Mesenchymal stem cell (in vitro differentiated cells and primary cell): ENCODE results near the gene ALKBH4.
"Not testable (repeated sequence)": the region's sequence is repeated elsewhere in the genome, so short reads cannot be mapped to it uniquely, and the experiment has no call there.

Experiments used
- DNase-seq: peaks from one replicate; pipeline ENCODE4 v3.0.0-alpha.2; 2013
- H2AFZ ChIP-seq: one replicate; pipeline ENCODE4 v1.6.1; 2013; ENCODE audit warnings: low read depth, mild to moderate bottlenecking, control low read depth, inconsistent platforms, low read length, moderate library complexity
- H2AK5ac ChIP-seq: 2 replicates; pipeline ENCODE4 v1.6.1; 2013; ENCODE audit warnings: low read length, moderate library complexity, mild to moderate bottlenecking, inconsistent platforms; ENCODE audit not compliant: severe bottlenecking
- H2BK120ac ChIP-seq: one replicate; pipeline ENCODE4 v1.6.1; 2013; ENCODE audit warnings: low read depth, mild to moderate bottlenecking, inconsistent platforms, low read length, moderate library complexity
- H2BK12ac ChIP-seq, 2 experiments: one replicate each; pipeline ENCODE4 v1.6.1; 2013; ENCODE audit warnings: inconsistent platforms in 2 of 2, low read length in 2 of 2, mild to moderate bottlenecking in 2 of 2, moderate library complexity in 2 of 2, control low read depth in 1 of 2
- H2BK15ac ChIP-seq: one replicate; pipeline ENCODE4 v1.6.1; 2013; ENCODE audit warnings: mild to moderate bottlenecking, low read depth, inconsistent platforms; ENCODE audit not compliant: poor library complexity, severe bottlenecking
- H2BK5ac ChIP-seq: 2 replicates; pipeline ENCODE4 v1.6.1; 2013; ENCODE audit warnings: low read depth, mild to moderate bottlenecking, low read length, control low read depth, inconsistent platforms; ENCODE audit not compliant: poor library complexity, severe bottlenecking
- H3K14ac ChIP-seq, 2 experiments: one replicate each; pipeline ENCODE4 v1.6.1; 2013; ENCODE audit warnings: inconsistent platforms in 2 of 2, low read length in 2 of 2, control low read depth in 1 of 2, mild to moderate bottlenecking in 1 of 2, moderate library complexity in 1 of 2
- H3K18ac ChIP-seq, 2 experiments: one replicate each; pipeline ENCODE4 v1.6.1; 2013; ENCODE audit warnings: inconsistent platforms in 2 of 2, low read length in 2 of 2, control low read depth in 1 of 2, low read depth in 1 of 2, mild to moderate bottlenecking in 1 of 2
- H3K23ac ChIP-seq, 2 experiments: one replicate each; pipeline ENCODE4 v1.6.1; 2013; ENCODE audit warnings: inconsistent platforms in 2 of 2, low read length in 2 of 2, mild to moderate bottlenecking in 2 of 2, moderate library complexity in 2 of 2, control low read depth in 1 of 2
- H3K27ac ChIP-seq: 2 replicates; pipeline ENCODE4 v1.5.1; 2013; ENCODE audit warnings: mild to moderate bottlenecking, moderate library complexity, low read length, control low read depth, inconsistent platforms; ENCODE audit not compliant: poor library complexity, severe bottlenecking
- H3K27me3 ChIP-seq, 2 experiments: 2 replicates each; pipeline versions ENCODE4 v1.6.1 to v1.7.0; 2013; ENCODE audit warnings: low read length in 2 of 2, mild to moderate bottlenecking in 2 of 2, moderate library complexity in 2 of 2, control low read depth in 1 of 2, inconsistent platforms in 1 of 2; ENCODE audit not compliant: control insufficient read depth in 1 of 2, insufficient read depth in 1 of 2
- H3K36me3 ChIP-seq, 2 experiments: 2 replicates each; pipeline versions ENCODE4 v1.6.1 to v1.7.0; 2013; ENCODE audit warnings: low read length in 2 of 2, control low read depth in 1 of 2, inconsistent platforms in 1 of 2, low read depth in 1 of 2, mild to moderate bottlenecking in 1 of 2; ENCODE audit not compliant: insufficient read depth in 2 of 2, control insufficient read depth in 1 of 2
- H3K4ac ChIP-seq, 2 experiments: one replicate each; pipeline ENCODE4 v1.6.1; 2013; ENCODE audit warnings: inconsistent platforms in 2 of 2, low read length in 2 of 2, mild to moderate bottlenecking in 2 of 2, moderate library complexity in 2 of 2, control low read depth in 1 of 2, low read depth in 1 of 2
- H3K4me1 ChIP-seq: 2 replicates; pipeline ENCODE4 v1.6.1; 2013; ENCODE audit warnings: low read depth, low read length, control low read depth; ENCODE audit not compliant: control insufficient read depth, insufficient read depth
- H3K4me2 ChIP-seq: 2 replicates; pipeline ENCODE4 v1.6.1; 2013; ENCODE audit warnings: low read length, mild to moderate bottlenecking, inconsistent platforms; ENCODE audit not compliant: poor library complexity, severe bottlenecking
- H3K4me3 ChIP-seq, 2 experiments: 2 replicates each; pipeline versions ENCODE4 v1.5.1 to v1.7.0; 2013; ENCODE audit warnings: low read length in 2 of 2, mild to moderate bottlenecking in 2 of 2, control low read depth in 1 of 2, low read depth in 1 of 2; ENCODE audit not compliant: insufficient read depth in 1 of 2
- H3K79me1 ChIP-seq: replicated peaks from 2 replicates; pipeline ENCODE4 v1.6.1; 2013; ENCODE audit warnings: mild to moderate bottlenecking, control low read depth, low read length, inconsistent platforms; ENCODE audit not compliant: poor library complexity, severe bottlenecking
- H3K9ac ChIP-seq: 2 replicates; pipeline ENCODE4 v1.7.0; 2013; ENCODE audit warnings: mild to moderate bottlenecking, low read length, moderate library complexity
- H3K9me3 ChIP-seq: 2 replicates; pipeline ENCODE4 v1.7.0; 2013; ENCODE audit warnings: mild to moderate bottlenecking, low read length; ENCODE audit not compliant: control insufficient read depth
- H4K8ac ChIP-seq: one replicate; pipeline ENCODE4 v1.6.1; 2013; ENCODE audit warnings: inconsistent platforms, mild to moderate bottlenecking, low read length, moderate library complexity
- H4K91ac ChIP-seq: one replicate; pipeline ENCODE4 v1.6.1; 2013; ENCODE audit warnings: mild to moderate bottlenecking, low read length, inconsistent platforms
- WGBS: methylation state at CpG from one replicate; pipeline ENCODE4 v1.1.7; 2013; ENCODE audit warnings: mixed read lengths; 5-methylcytosine and 5-hydroxymethylcytosine counted together

Gene ALKBH4

DNA sequence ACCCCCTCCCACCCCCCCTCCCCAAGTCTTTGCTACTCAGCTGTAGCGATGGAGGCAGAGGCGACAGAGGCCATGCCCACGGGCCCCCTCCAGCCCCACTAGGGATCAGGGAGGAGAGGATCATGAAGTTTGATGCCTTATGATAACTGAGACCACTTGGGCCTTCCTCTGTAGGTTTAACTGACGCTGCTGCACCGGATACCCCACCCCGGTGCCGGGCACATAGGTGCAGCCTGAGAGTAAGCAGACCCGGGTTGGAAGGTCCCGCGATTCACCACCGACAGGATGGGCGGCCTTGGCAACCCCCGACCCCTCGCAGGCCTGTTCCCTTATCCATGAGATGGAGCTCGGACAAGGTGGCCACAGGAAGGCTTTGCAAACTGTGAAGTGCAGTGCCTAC, 29.4 kb upstream of the ALKBH4 start:
- H2AK5ac ChIP-seq, H4K8ac ChIP-seq, H3K23ac ChIP-seq, H2AFZ ChIP-seq, H3K4ac ChIP-seq, H3K9ac ChIP-seq, H4K91ac ChIP-seq, H2BK5ac ChIP-seq, H3K79me1 ChIP-seq, H3K27ac ChIP-seq, H3K27me3 ChIP-seq, H3K18ac ChIP-seq, H3K4me2 ChIP-seq, DNase-seq, H3K14ac ChIP-seq, H3K9me3 ChIP-seq, H3K4me1 ChIP-seq, H2BK120ac ChIP-seq, H2BK12ac ChIP-seq, H2BK15ac ChIP-seq, H3K36me3 ChIP-seq, H3K4me3 ChIP-seq: not testable (repeated sequence)
- WGBS, result no CpG with 5 or more reads among the region's 15 CpGs

DNA sequence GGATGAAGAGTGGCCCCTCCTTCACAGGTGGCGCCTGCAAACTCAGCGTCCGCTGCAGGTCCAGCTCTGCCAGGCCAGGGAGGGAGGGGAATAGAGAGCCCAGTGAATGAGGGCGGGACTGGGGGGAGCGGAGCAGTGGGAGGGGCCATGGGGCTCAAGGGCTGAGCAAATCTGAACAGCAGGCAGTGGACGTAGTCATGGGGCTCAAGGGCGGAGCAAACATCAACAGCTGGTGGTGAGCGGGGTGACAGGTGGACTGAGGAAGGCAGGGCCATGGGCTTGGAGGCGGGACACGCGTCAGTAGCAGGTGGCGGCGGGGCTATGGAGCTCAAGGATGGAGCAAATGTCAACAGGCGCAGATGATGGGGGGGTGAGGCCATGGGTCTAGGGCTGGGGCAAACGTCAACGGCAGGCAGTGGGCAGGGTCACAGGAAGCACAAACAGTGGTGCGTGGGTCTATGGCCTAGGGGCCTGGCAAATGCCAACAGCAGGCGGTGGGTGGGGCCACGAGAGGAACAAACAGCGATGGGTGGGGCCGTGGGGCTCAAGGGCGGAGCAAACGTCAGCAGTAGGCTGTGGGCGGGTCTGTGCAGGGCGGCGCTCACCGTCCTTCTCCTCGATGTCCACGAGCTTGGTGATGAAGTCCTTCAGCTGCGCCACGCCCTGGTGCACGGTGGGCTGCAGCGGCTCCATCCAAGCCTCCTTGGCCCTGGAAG, 28.7 kb upstream of the ALKBH4 start:
- not testable (repeated sequence) for H2AK5ac ChIP-seq, H3K27ac ChIP-seq
- WGBS, result no CpG with 5 or more reads among the region's 33 CpGs

DNA sequence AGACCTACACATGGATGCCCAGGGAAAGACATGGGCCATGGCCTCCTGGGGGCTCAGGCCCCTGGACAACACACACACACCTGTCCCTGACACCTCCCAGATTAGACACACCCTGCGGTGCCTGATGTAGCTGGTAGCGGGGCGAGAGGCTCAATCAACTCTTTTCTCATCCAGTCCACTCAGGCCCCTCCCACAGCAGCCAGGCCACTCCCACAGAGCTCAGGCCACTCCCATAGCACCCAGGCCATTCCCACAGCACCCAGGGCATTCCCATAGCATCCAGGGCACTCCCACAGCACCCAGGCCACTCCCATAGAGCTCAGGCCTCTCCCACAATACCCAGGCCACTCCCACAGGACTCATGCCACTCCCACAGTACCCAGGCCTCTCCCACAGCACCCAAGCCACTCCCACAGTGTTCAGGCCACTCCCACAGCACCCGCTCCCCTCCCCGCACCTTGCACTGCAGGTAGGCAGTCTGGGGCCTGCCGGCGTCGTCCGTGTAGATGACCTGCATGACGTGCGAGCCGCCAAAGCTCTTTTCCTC, 25.9 kb upstream of the ALKBH4 start:
- not testable (repeated sequence) for H2BK12ac ChIP-seq, H3K27ac ChIP-seq, H3K18ac ChIP-seq, H2AFZ ChIP-seq, H2BK15ac ChIP-seq, H3K23ac ChIP-seq, H2AK5ac ChIP-seq, H3K4me3 ChIP-seq, H3K9me3 ChIP-seq, H3K4me2 ChIP-seq, H3K4me1 ChIP-seq, H3K9ac ChIP-seq, H3K4ac ChIP-seq, DNase-seq, H3K27me3 ChIP-seq, H3K14ac ChIP-seq, H4K8ac ChIP-seq, H4K91ac ChIP-seq, H3K36me3 ChIP-seq, H2BK5ac ChIP-seq, H3K79me1 ChIP-seq, H2BK120ac ChIP-seq
- WGBS, result no CpG with 5 or more reads among the region's 12 CpGs

More for the DNA sequence above, 28.7 kb upstream of the ALKBH4 start:
- not testable (repeated sequence) for H2BK5ac ChIP-seq, H3K9me3 ChIP-seq, H4K91ac ChIP-seq, H3K4me1 ChIP-seq, H3K4me2 ChIP-seq, H3K36me3 ChIP-seq, H3K4me3 ChIP-seq, H3K9ac ChIP-seq, DNase-seq, H3K23ac ChIP-seq, H3K18ac ChIP-seq, H2AFZ ChIP-seq, H3K79me1 ChIP-seq, H4K8ac ChIP-seq, H3K14ac ChIP-seq, H2BK15ac ChIP-seq, H3K27me3 ChIP-seq, H2BK12ac ChIP-seq, H3K4ac ChIP-seq, H2BK120ac ChIP-seq

DNA sequence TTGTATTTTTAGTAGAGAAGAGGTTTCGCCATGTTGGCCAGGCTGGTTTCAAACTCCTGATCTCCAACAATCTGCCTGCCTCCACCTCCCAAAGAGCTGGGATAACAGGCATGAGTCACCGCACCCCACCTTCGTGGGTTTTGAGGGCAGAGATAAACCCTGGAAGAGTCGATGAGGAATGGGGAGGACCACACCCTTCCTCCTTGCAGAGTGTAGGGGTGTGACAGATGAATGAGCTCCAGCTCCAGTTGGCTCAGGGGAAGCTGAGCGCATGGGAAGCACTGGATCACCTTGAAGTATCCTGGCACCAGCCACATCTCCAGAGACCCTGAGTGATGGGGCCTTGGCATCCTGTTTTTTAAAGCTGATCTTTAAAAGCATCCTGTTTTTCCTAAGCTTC, 19.7 kb upstream of the ALKBH4 start:
- H3K14ac ChIP-seq, H3K4me3 ChIP-seq, H3K4me1 ChIP-seq, H3K23ac ChIP-seq, H3K36me3 ChIP-seq, H3K27me3 ChIP-seq, H2BK120ac ChIP-seq, H2BK15ac ChIP-seq, H2BK5ac ChIP-seq, H3K4ac ChIP-seq, H3K79me1 ChIP-seq, H2AK5ac ChIP-seq, H4K8ac ChIP-seq, H3K9ac ChIP-seq, H3K9me3 ChIP-seq, H3K27ac ChIP-seq, H2BK12ac ChIP-seq, H2AFZ ChIP-seq, H3K4me2 ChIP-seq, DNase-seq, H4K91ac ChIP-seq, H3K18ac ChIP-seq: not testable (repeated sequence)
- WGBS, result no CpG with 5 or more reads among the region's 5 CpGs
